Right ventricle myocardium superior (tissue), 1 donor: Measurements from ENCODE around the gene TXNRD3. TPM values are rescaled to one million over a fixed set of nuclear protein-coding genes. Genes with fewer than 3 reads are reported as not detected.
A peak's percentile ranks its signal among the peaks of the same experiment; 100 is the strongest.

Experiments used
- ATAC-seq: fragments of 200-7000 bp; cut with Tn5 transposase; one replicate; pipeline ENCODE4 v1.9.1; 2020; ENCODE audit warnings: mild to moderate bottlenecking; ENCODE audit not compliant: poor library complexity
- DNase-seq: peaks from one replicate; pipeline ENCODE4 v3.0.0-alpha.2; 2020
- intact Hi-C: fragments of 100-400 bp; cut with DNase I; formaldehyde crosslinking; loops from one replicate; pipeline ENCODE4 v1.11.2; 2022
- long read RNA-seq: library from polyadenylated mRNA; unstranded; transcript quantifications from one replicate; pipeline ENCODE4 v2.0.0, GENCODE V29; 2021
- total RNA-seq: library from RNA; stranded (reverse); fragmentation: NEBNext Ultra II Directional; extraction: Animal tissue kit (Norgen Biotek cat#: 25700); gene quantifications from one replicate; pipeline ENCODE4 v1.2.1, GENCODE V29; 2021
- donor health status: DM: no; HTN: yes; CAD: no; lungs with severe emphysema.

TXNRD3 gene
- 5.4 TPM for total RNA-seq
- long read RNA-seq, partial matches to known transcripts = 0 of 4 reads
- long read RNA-seq, other reads (novel, unspliced or antisense) = 2 of 4 reads

- ATAC-seq (peak; percentile 98), DNase-seq (peak; percentile 90)
- intact Hi-C loops = no loop called here
Observed at GRCh38 chr3:126654571-126655383, at the start of gene TXNRD3. Gene TXNRD3 (minus strand): TSS chr3:126655124.

GRCh38 chr3:126703512-126704493, 48.9 kb upstream of the TXNRD3 start, which contains the start of gene CHCHD6:
Gene CHCHD6 (plus strand): TSS chr3:126704240. CDS start chr3:126704313, 73 bp downstream.
- peak; percentile 98 for DNase-seq
- intact Hi-C loops = no loop called here
- ATAC-seq = peak; percentile 100

GRCh38 chr3:126699011-126699410, 44.1 kb upstream of the TXNRD3 start:
- intact Hi-C loops = no loop called here
- DNase-seq (no peak), ATAC-seq (no peak)

GRCh38 chr3:126696701-126697267, 41.9 kb upstream of the TXNRD3 start:
- intact Hi-C loops = no loop called here
- ATAC-seq (no peak), DNase-seq (no peak)

GRCh38 chr3:126693921-126694320, 39.0 kb upstream of the TXNRD3 start:
- no peak for DNase-seq
- intact Hi-C loops = no loop called here
- no peak for ATAC-seq

GRCh38 chr3:126692858-126693257, 37.9 kb upstream of the TXNRD3 start:
- ATAC-seq = no peak
- intact Hi-C loops = no loop called here
- DNase-seq = no peak

- intact Hi-C loops = no loop called here
- no peak for DNase-seq
- ATAC-seq = no peak
Observed at GRCh38 chr3:126691765-126692164, 36.8 kb upstream of the TXNRD3 start.

- ATAC-seq = no peak
- intact Hi-C loops = no loop called here
- no peak for DNase-seq
Observed at GRCh38 chr3:126685493-126685892, 30.6 kb upstream of the TXNRD3 start.

GRCh38 chr3:126685021-126685420, 30.1 kb upstream of the TXNRD3 start:
- intact Hi-C loops = no loop called here
- DNase-seq = no peak
- no peak for ATAC-seq

- intact Hi-C loops = loop anchor here (5.0 kb wide), 2 partner anchors 298 to 768 kb away; partner anchors contain the start of gene PLXNA1
- no peak for DNase-seq
- no peak for ATAC-seq
Observed at GRCh38 chr3:126684218-126684751, 29.4 kb upstream of the TXNRD3 start.

- ATAC-seq = no peak
- intact Hi-C loops = loop anchor here (5.0 kb wide), 2 partner anchors 299 to 769 kb away; partner anchors contain the start of gene PLXNA1
- no peak for DNase-seq
Observed at GRCh38 chr3:126683069-126683468, 28.1 kb upstream of the TXNRD3 start.

GRCh38 chr3:126682009-126682408, 27.1 kb upstream of the TXNRD3 start:
- intact Hi-C loops = loop anchor here (5.0 kb wide), 2 partner anchors 300 to 770 kb away; partner anchors contain the start of gene PLXNA1
- DNase-seq = no peak
- no peak for ATAC-seq

GRCh38 chr3:126680667-126681055, 25.7 kb upstream of the TXNRD3 start:
- no peak for ATAC-seq
- no peak for DNase-seq
- intact Hi-C loops = loop anchor here (5.0 kb wide), 2 partner anchors 302 to 772 kb away; partner anchors contain the start of gene PLXNA1

GRCh38 chr3:126679831-126680666, 25.1 kb upstream of the TXNRD3 start:
- intact Hi-C loops = loop anchor here (5.0 kb wide), 3 partner anchors 302 to 772 kb away; partner anchors contain the start of gene PLXNA1
- DNase-seq (no peak), ATAC-seq (no peak)

GRCh38 chr3:126679318-126679751, 24.4 kb upstream of the TXNRD3 start:
- DNase-seq = peak; percentile 91
- ATAC-seq = peak; percentile 96
- intact Hi-C loops = loop anchor here (5.0 kb wide), 1 partner anchor 498 kb away; no protein-coding TSS in a partner anchor

- no peak for DNase-seq
- intact Hi-C loops = loop anchor here (5.0 kb wide), 1 partner anchor 498 kb away; no protein-coding TSS in a partner anchor
- peak; percentile 18 for ATAC-seq
Observed at GRCh38 chr3:126678693-126679317, 23.9 kb upstream of the TXNRD3 start.
